Gastrocnemius medialis (tissue), 4 donors: ENCODE results near the gene UBL5. TPM values are rescaled to one million over a fixed set of nuclear protein-coding genes. Genes with fewer than 3 reads are reported as not detected.

Source experiments
- ATAC-seq, 2 donors: fragments of 150-250 bp; one replicate each; pipeline ENCODE4 v1.9.1; 2016
- DNase-seq, 2 donors: peaks; one replicate each; pipeline ENCODE4 v3.0.0-alpha.2; 2019
- H3K27ac ChIP-seq, 4 donors: fragments of 200-600 bp; sonication (generic); 1 replicate in 1 of 4; 2 replicates in 3 of 4; pipeline ENCODE4 v1.5.1; 2016 to 2018; ENCODE audit warnings: mild to moderate bottlenecking in 2 of 4, moderate library complexity in 1 of 4
- H3K27me3 ChIP-seq, 3 donors: fragments of 200-600 bp; sonication (generic) in 2 of 3; 1 replicate in 1 of 3; 2 replicates in 2 of 3; pipeline versions ENCODE4 v1.5.1 to v1.6.0; 2016 to 2019; ENCODE audit warnings: mild to moderate bottlenecking in 1 of 3, moderate library complexity in 1 of 3
- H3K36me3 ChIP-seq, 2 donors: fragments of 200-600 bp; sonication (generic) in 1 of 2; one replicate each; pipeline ENCODE4 v1.5.1; 2017 to 2018
- H3K4me1 ChIP-seq, 2 donors: fragments of 200-600 bp; sonication (generic) in 1 of 2; one replicate each; pipeline ENCODE4 v1.5.1; 2016 to 2017; ENCODE audit warnings: mild to moderate bottlenecking in 2 of 2
- H3K4me3 ChIP-seq, 4 donors: fragments of 200-600 bp; sonication (generic) in 3 of 4; 1 replicate in 1 of 4; 2 replicates in 3 of 4; pipeline ENCODE4 v1.5.1; 2016 to 2019; ENCODE audit warnings: mild to moderate bottlenecking in 2 of 4
- H3K9me3 ChIP-seq, 3 donors: fragments of 200-600 bp; sonication (generic) in 2 of 3; 1 replicate in 1 of 3; 2 replicates in 2 of 3; pipeline ENCODE4 v1.5.1; 2016 to 2019
- POLR2A ChIP-seq, 2 donors: fragments of 450-650 bp; IDR thresholded peaks; one replicate each; pipeline ENCODE4 v1.6.1; 2017; ENCODE audit warnings: antibody characterized with exemption in 2 of 2, mild to moderate bottlenecking in 2 of 2, moderate library complexity in 2 of 2
- in situ Hi-C, 4 donors: fragments of 200-750 bp; cut with MboI; loops; one replicate each; pipeline versions ENCODE4 v1.15.0 to v1.8.0; 2017; ENCODE audit warnings: low sequenced_read_pairs in 4 of 4
- intact Hi-C: fragments of 100-400 bp; cut with DNase I; formaldehyde crosslinking; loops from one replicate; pipeline ENCODE4 v1.15.1; 2023; ENCODE audit warnings: low total_unique reads
- total RNA-seq, 4 donors: library from RNA; depleted of rRNA; stranded (reverse); fragments of >200 nt; gene quantifications; one replicate each; pipeline versions ENCODE4 v1.1.0 to v1.2.3, GENCODE V29; 2016
- TF ChIP-seq, protein P1 (sequence below), 5 experiments: fragments of 450-650 bp in 3 of 5; fragments of 200-600 bp in 2 of 5; sonication (generic) in 2 of 5; IDR thresholded peaks in 4 of 5; conservative IDR thresholded peaks in 1 of 5; 1 replicate in 4 of 5; 2 replicates in 1 of 5; pipeline ENCODE4 v1.5.1; 2016 to 2019; ENCODE audit warnings: antibody characterized with exemption in 5 of 5, mild to moderate bottlenecking in 3 of 5, moderate library complexity in 3 of 5

UBL5 gene
- total RNA-seq, 4 donors from 2014 or later = 388 to 612 (median 544) TPM

DNA sequence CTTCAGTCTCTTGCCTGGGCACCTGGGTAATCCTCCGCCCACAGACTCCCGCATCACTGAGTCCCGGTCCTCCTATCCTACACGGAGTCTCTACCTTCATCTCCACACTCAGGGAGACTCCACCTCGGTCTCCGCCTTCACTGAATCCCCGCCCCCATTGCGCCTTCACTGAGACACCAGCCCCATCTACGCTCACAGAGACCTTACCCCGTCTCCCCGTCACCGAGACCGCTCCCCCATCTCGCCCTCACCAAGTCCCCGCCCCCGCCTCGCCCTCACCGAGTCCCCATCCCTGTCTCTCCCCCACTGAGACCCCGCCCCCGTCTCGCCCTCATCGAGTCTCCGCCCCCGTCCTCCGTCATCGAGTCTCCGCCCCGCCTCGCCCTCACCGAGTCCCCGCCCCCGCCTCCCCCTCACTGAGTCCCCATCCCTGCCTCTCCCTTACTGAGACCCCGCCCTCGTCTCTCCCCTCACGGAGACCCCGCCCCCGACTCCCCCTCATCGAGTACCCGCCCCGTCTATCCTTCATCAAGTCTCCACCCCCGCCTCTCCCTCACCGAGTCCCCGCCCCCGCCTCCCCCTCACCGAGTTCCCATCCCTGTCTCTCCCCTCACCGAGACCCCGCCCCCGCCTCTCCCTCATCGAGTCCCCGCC lies 36.0 kb upstream of the UBL5 start:
- DNase-seq (peak; percentile 85), ATAC-seq (peak; percentile 61 to 72)
- Histone ChIP-seq H3K4me3 (peak overlapping the region; percentile 64 to 74 (median 66)), H3K36me3 (no peaks in the 10 kb centered on the region), H3K27me3 (peaks cover 3 to 46% (median 46%) of the 10 kb centered on the region in 3 donors), H3K27ac (peak overlapping the region; percentile 77 to 87 (median 85)), H3K4me1 (peaks cover 0 to 5% of the 10 kb centered on the region in 2 donors), H3K9me3 (no peaks in the 10 kb centered on the region)
- intact Hi-C loops = loop anchor here (1.0 to 10.0 kb wide), 4 partner anchors 28 to 477 kb away; partner anchors contain the start of genes FBXL12, ZNF121 and ZNF266
- TF ChIP-seq POLR2A (IDR thresholded peaks at IDR 0.05) = peak in 1 of 2 donors; percentile 24
- TF ChIP-seq, protein P1, sequence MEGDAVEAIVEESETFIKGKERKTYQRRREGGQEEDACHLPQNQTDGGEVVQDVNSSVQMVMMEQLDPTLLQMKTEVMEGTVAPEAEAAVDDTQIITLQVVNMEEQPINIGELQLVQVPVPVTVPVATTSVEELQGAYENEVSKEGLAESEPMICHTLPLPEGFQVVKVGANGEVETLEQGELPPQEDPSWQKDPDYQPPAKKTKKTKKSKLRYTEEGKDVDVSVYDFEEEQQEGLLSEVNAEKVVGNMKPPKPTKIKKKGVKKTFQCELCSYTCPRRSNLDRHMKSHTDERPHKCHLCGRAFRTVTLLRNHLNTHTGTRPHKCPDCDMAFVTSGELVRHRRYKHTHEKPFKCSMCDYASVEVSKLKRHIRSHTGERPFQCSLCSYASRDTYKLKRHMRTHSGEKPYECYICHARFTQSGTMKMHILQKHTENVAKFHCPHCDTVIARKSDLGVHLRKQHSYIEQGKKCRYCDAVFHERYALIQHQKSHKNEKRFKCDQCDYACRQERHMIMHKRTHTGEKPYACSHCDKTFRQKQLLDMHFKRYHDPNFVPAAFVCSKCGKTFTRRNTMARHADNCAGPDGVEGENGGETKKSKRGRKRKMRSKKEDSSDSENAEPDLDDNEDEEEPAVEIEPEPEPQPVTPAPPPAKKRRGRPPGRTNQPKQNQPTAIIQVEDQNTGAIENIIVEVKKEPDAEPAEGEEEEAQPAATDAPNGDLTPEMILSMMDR (IDR thresholded peaks at IDR 0.05 in 4 of 5, conservative IDR thresholded peaks at IDR 0.05 in 1 of 5) = no peak
- in situ Hi-C loops = loop anchor here (5.0 to 25.0 kb wide), 8 partner anchors 167 to 954 kb away; partner anchors contain the start of genes ZNF559 (in 3 of the 4), ZNF699 (in 3 of the 4), ZNF561 (in 2 of the 4) and MBD3L1 (in 1 of the 4)

DNA sequence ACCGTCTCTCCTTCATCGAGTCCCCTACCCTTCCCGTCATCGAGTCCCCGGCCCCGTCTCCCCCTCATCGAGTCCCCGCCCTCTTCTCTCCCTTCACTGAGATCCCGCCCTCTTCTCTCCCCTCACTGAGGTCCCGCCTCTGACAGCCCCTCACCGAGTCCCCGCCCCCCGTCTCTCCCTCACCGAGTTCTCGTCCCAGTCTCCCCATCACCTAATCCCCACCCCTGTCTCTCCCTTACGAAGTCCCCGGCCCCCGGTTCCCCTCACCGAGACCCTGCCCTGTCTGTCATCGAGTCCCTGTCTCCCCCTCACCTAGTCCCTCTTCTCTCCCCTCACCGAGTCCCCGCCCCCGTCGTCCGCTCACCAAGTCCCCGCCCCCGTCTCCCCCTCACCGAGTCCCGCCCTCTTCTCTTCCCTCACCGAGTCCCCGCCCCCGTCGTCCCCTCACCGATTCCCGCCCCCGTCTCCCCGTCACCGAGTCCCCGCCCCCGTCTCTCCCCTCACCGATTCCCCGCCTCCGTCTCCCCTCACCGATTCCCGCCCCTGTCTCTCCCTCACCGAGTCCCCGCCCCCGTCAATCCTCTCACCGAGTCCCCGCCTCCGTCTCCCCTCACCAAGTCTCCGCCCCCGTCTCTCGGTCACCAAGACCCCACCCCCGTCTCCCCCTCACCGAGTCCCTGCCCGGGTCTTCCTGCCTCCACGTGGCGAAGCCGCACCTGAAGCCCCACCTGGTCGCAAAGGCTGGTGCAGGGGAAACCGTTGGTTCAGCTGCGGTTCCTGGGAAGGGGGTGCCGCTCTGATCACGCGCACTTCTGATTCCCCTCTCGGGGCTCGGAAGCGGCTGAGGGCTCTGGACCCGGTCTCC lies 35.3 kb upstream of the UBL5 start:
- Histone ChIP-seq H3K4me3 (peak overlapping the region; percentile 64 to 74 (median 66)), H3K27me3 (peaks cover 0 to 41% (median 41%) of the 10 kb centered on the region in 3 donors), H3K9me3 (no peaks in the 10 kb centered on the region), H3K27ac (peak overlapping the region; percentile 77 to 87 (median 85)), H3K36me3 (no peaks in the 10 kb centered on the region), H3K4me1 (peaks cover 0 to 5% of the 10 kb centered on the region in 2 donors)
- DNase-seq (peak; percentile 77 to 81), ATAC-seq (peak; percentile 71 to 80)
- in situ Hi-C loops = loop anchor here (5.0 to 25.0 kb wide), 8 partner anchors 168 to 955 kb away; partner anchors contain the start of genes ZNF559 (in 3 of the 4), ZNF699 (in 3 of the 4), ZNF561 (in 2 of the 4) and MBD3L1 (in 1 of the 4)
- TF ChIP-seq, protein P1 (IDR thresholded peaks at IDR 0.05 in 4 of 5, conservative IDR thresholded peaks at IDR 0.05 in 1 of 5) = no peak
- TF ChIP-seq POLR2A (IDR thresholded peaks at IDR 0.05) = no peak
- intact Hi-C loops = loop anchor here (1.0 to 10.0 kb wide), 4 partner anchors 27 to 478 kb away; partner anchors contain the start of genes FBXL12, ZNF121 and ZNF266

DNA sequence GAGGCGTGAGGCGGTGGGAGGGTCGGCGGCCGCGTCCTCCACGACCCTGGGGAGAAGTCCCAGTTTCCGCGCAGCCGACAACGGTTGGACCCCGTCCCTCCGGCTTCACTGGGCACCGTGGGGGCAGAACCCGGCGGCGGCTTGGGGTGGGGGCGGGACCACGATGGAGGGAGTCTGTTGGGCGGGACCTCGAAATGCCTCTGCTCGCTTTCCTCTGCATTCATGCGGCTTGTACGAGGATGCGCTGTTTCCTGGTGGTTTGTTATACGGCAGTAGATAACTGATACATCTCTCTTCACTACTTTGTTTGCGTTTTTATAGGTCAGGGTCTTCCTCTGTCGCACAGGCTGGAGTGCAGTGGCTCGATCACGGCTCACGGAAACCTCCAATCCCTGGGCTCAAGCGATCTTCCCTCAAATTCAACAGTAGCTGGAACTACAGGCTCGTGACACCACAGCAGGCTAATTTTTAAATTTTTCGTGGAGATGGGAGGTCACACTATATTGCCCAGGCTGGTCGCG lies 34.6 kb upstream of the UBL5 start:
- in situ Hi-C loops (loop anchor here (5.0 to 25.0 kb wide), 8 partner anchors 168 to 956 kb away; partner anchors contain the start of genes ZNF559 (in 3 of the 4), ZNF699 (in 3 of the 4), ZNF561 (in 2 of the 4) and MBD3L1 (in 1 of the 4)), intact Hi-C loops (loop anchor here (5.0 to 10.0 kb wide), 3 partner anchors 211 to 478 kb away; partner anchors contain the start of genes ZNF121 and ZNF266)
- Histone ChIP-seq H3K9me3 (no peaks in the 10 kb centered on the region), H3K36me3 (no peaks in the 10 kb centered on the region), H3K27me3 (peaks cover 0 to 35% (median 35%) of the 10 kb centered on the region in 3 donors), H3K4me3 (peak overlapping the region; percentile 64 to 74 (median 66)), H3K4me1 (peaks cover 0 to 5% of the 10 kb centered on the region in 2 donors), H3K27ac (peak overlapping the region; percentile 77 to 87 (median 83))
- ATAC-seq = no peak
- peak in 1 of 2 donors; percentile 22 for DNase-seq
- TF ChIP-seq, protein P1 (IDR thresholded peaks at IDR 0.05 in 4 of 5, conservative IDR thresholded peaks at IDR 0.05 in 1 of 5) = no peak
- TF ChIP-seq POLR2A (IDR thresholded peaks at IDR 0.05) = no peak
